Naive thymus-derived CD4-positive, alpha-beta T cell (primary cell): Measurements from ENCODE around the gene EHF. TPM values are rescaled to one million over a fixed set of nuclear protein-coding genes. Genes with fewer than 3 reads are reported as not detected.
A peak's percentile ranks its signal among the peaks of the same experiment; 100 is the strongest.

Source experiments
- ATAC-seq: fragments of 150-1000 bp; cut with Tn5 transposase; 2 replicates; pipeline ENCODE4 v1.10.0; 2021; ENCODE audit warnings: mild to moderate bottlenecking, moderate library complexity
- CTCF ChIA-PET: fragments of 350-600 bp; sonication (Branson Sonifier 250); formaldehyde crosslinking; loops from one replicate; lab custom pipeline; 2021; ENCODE audit warnings: antibody characterized with exemption; lab: Charles Lee
- POLR2A ChIA-PET: fragments of 350-600 bp; sonication (Branson Sonifier 250); formaldehyde crosslinking; loops from one replicate; lab custom pipeline; 2021; ENCODE audit warnings: antibody characterized with exemption, inconsistent platforms; lab: Charles Lee
- DNase-seq, 9 donors: peaks; one replicate each; pipeline versions ENCODE4 v3.0.0 to v3.0.0-alpha.2; 2020 to 2022; ENCODE audit warnings: mixed read lengths in 1 of 9
- H3K27ac ChIP-seq: one replicate; pipeline ENCODE4 v1.7.0; 2013; ENCODE audit warnings: mild to moderate bottlenecking, low read depth, low read length, moderate library complexity
- H3K27me3 ChIP-seq, 2 donors: one replicate each; pipeline ENCODE4 v1.7.0; 2013; ENCODE audit warnings: low read length in 2 of 2, mild to moderate bottlenecking in 2 of 2, moderate library complexity in 2 of 2; ENCODE audit not compliant: control insufficient read depth in 2 of 2, insufficient read depth in 2 of 2
- H3K36me3 ChIP-seq, 3 experiments: 1 replicate in 2 of 3; 2 replicates in 1 of 3; pipeline ENCODE4 v1.7.0; 2013; ENCODE audit warnings: low read length in 3 of 3, mild to moderate bottlenecking in 3 of 3, moderate library complexity in 1 of 3; ENCODE audit not compliant: insufficient read depth in 3 of 3, control insufficient read depth in 2 of 3
- H3K4me1 ChIP-seq, 2 donors: one replicate each; pipeline ENCODE4 v1.7.0; 2013; ENCODE audit warnings: low read length in 2 of 2, mild to moderate bottlenecking in 2 of 2, moderate library complexity in 1 of 2; ENCODE audit not compliant: control insufficient read depth in 2 of 2, insufficient read depth in 2 of 2
- H3K4me3 ChIP-seq: 2 replicates; pipeline ENCODE4 v1.7.0; 2013; ENCODE audit warnings: mild to moderate bottlenecking, low read length
- H3K9me3 ChIP-seq, 3 experiments: 1 replicate in 2 of 3; 2 replicates in 1 of 3; pipeline ENCODE4 v1.7.0; 2013; ENCODE audit warnings: low read length in 3 of 3; ENCODE audit not compliant: control insufficient read depth in 2 of 3
- H3K27ac Mint-ChIP-seq, 9 donors: one replicate each; pipeline ENCODE4 v1.8.0; 2020 to 2022; ENCODE audit warnings: mixed read lengths in 9 of 9, mild to moderate bottlenecking in 8 of 9, moderate library complexity in 5 of 9, inconsistent platforms in 2 of 9
- H3K27me3 Mint-ChIP-seq, 5 donors: one replicate each; pipeline ENCODE4 v1.8.0; 2021 to 2022; ENCODE audit warnings: mixed read lengths in 5 of 5, mild to moderate bottlenecking in 1 of 5
- H3K36me3 Mint-ChIP-seq, 5 donors: one replicate each; pipeline ENCODE4 v1.8.0; 2020 to 2022; ENCODE audit warnings: mixed read lengths in 5 of 5, mild to moderate bottlenecking in 3 of 5, inconsistent platforms in 1 of 5
- H3K4me1 Mint-ChIP-seq, 7 donors: one replicate each; pipeline ENCODE4 v1.8.0; 2020 to 2022; ENCODE audit warnings: mixed read lengths in 7 of 7, mild to moderate bottlenecking in 3 of 7, inconsistent platforms in 1 of 7
- H3K4me3 Mint-ChIP-seq, 10 donors: one replicate each; pipeline ENCODE4 v1.8.0; 2020 to 2022; ENCODE audit warnings: mild to moderate bottlenecking in 10 of 10, mixed read lengths in 10 of 10, moderate library complexity in 6 of 10, inconsistent platforms in 2 of 10
- H3K9me3 Mint-ChIP-seq, 11 donors: one replicate each; pipeline ENCODE4 v1.8.0; 2020 to 2022; ENCODE audit warnings: mixed read lengths in 11 of 11, mild to moderate bottlenecking in 4 of 11, inconsistent platforms in 1 of 11, moderate library complexity in 1 of 11
- intact Hi-C, 2 donors: fragments of 100-400 bp; cut with micrococcal nuclease; formaldehyde crosslinking; loops; one replicate each; pipeline ENCODE4 v1.15.1; 2023
- polyA plus RNA-seq, 2 donors: library from polyadenylated mRNA; unstranded; fragments of 300-500 nt; fragmentation: Illumina TruSeq; gene quantifications; one replicate each; pipeline ENCODE4 v1.2.3, GENCODE V29; 2021
- total RNA-seq, 6 experiments: library from RNA in 5 of 6; stranded (reverse) in 5 of 6; gene quantifications; 1 replicate in 5 of 6; 2 replicates in 1 of 6; pipeline ENCODE4 v1.2.3 and lab custom pipeline; 2021 to 2026

Gene EHF
- total and polyA plus RNA-seq, 7 experiments from 2014 or later = 0.20 TPM; not detected in 6

DNA sequence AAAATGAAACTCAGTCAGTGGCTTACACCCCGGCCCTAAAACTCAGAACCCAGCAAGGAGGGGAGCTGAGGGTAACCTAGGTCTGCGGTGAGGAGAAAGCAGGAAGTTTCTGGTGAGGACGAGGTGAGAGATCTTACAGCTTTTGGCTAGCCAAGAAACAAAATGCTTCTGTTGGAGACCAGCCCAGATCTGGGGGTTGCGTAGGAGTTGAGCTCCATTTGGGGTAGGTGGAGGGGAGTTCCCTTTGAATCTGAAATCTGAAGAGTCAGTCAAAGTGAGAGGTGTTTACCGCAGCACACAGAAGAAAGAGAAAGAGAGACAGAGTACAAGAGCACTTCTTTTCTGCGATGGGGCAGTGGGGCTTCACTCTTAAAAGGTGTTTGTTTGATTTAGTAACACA, 29.6 kb downstream of the EHF start:
- Histone ChIP-seq H3K4me3 (no peak overlapping the region), H3K36me3 (no peaks in the 10 kb centered on the region), H3K27me3 (no peaks in the 10 kb centered on the region), H3K27ac (peak overlapping the region; percentile 5), H3K4me1 (peaks cover 21 to 30% of the 10 kb centered on the region in 2 donors), H3K9me3 (no peaks in the 10 kb centered on the region)
- Mint-ChIP-seq H3K27me3 (peaks cover 0 to 76% (median 25%) of the 10 kb centered on the region in 5 donors), H3K4me3 (peak overlapping the region; percentile 56 to 92 (median 74)), H3K27ac (peak overlapping the region; percentile 62 to 94 (median 73)), H3K36me3 (no peaks in the 10 kb centered on the region), H3K9me3 (no peaks in the 10 kb centered on the region), H3K4me1 (peaks cover 13 to 46% (median 32%) of the 10 kb centered on the region in 7 donors)
- CTCF ChIA-PET = no interaction called here
- DNase-seq = peak; percentile 21 to 92 (median 83)
- intact Hi-C loops = loop anchor here (1.0 to 5.0 kb wide), 7 partner anchors 14 to 758 kb away; partner anchors contain the start of genes APIP (in 2 of the 2), PDHX (in 2 of the 2), CAT (in 1 of the 2) and LMO2 (in 1 of the 2)
- POLR2A ChIA-PET = interaction anchor here (0.7 to 1.7 kb wide), 3 partner anchors 16 to 1644 kb away, joined by 3 to 6 read pairs (median 3); no protein-coding TSS in a partner anchor
- ATAC-seq = peak; percentile 94

DNA sequence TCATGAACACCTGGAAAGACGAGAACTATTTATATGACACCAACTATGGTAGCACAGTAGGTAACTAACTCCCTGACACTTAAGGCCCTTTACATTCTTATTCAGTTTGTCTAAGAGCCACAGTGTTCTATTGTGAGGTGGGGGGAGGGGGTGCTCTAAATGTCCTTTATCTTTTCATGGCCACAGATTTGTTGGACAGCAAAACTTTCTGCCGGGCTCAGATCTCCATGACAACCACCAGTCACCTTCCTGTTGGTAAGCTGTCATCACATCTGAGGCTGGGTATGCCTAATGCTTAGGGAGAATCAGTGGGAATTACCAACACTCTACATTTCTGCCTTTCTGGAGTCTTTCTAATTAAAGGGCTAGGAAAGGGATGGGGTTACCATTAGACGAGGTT, 30.7 kb downstream of the EHF start:
- H3K27ac Mint-ChIP-seq = peak overlapping the region in 3 of 9 donors; percentile 13 to 51 (median 16)
- DNase-seq (no peak), ATAC-seq (no peak)
- no peak overlapping the region for H3K4me3 ChIP-seq
- peaks cover 3 to 74% (median 28%) of the 10 kb centered on the region in 5 donors for H3K27me3 Mint-ChIP-seq
- H3K36me3 Mint-ChIP-seq = peaks cover 0 to 3% (median 0%) of the 10 kb centered on the region in 5 donors
- H3K36me3 ChIP-seq = no peaks in the 10 kb centered on the region
- ChIA-PET POLR2A (no interaction called here), CTCF (no interaction called here)
- no peaks in the 10 kb centered on the region for H3K9me3 ChIP-seq
- peaks cover 21 to 30% of the 10 kb centered on the region in 2 donors for H3K4me1 ChIP-seq
- intact Hi-C loops = loop anchor here (2.0 to 5.0 kb wide), 6 partner anchors 13 to 759 kb away; partner anchors contain the start of genes APIP (in 1 of the 2), CAT (in 1 of the 2), LMO2 (in 1 of the 2) and PDHX (in 1 of the 2)
- peaks cover 0 to 4% (median 0%) of the 10 kb centered on the region in 11 donors for H3K9me3 Mint-ChIP-seq
- no peak overlapping the region for H3K27ac ChIP-seq
- H3K27me3 ChIP-seq = no peaks in the 10 kb centered on the region
- peak overlapping the region in 7 of 10 donors; percentile 7 to 92 (median 27) for H3K4me3 Mint-ChIP-seq
- peaks cover 13 to 46% (median 32%) of the 10 kb centered on the region in 7 donors for H3K4me1 Mint-ChIP-seq

DNA sequence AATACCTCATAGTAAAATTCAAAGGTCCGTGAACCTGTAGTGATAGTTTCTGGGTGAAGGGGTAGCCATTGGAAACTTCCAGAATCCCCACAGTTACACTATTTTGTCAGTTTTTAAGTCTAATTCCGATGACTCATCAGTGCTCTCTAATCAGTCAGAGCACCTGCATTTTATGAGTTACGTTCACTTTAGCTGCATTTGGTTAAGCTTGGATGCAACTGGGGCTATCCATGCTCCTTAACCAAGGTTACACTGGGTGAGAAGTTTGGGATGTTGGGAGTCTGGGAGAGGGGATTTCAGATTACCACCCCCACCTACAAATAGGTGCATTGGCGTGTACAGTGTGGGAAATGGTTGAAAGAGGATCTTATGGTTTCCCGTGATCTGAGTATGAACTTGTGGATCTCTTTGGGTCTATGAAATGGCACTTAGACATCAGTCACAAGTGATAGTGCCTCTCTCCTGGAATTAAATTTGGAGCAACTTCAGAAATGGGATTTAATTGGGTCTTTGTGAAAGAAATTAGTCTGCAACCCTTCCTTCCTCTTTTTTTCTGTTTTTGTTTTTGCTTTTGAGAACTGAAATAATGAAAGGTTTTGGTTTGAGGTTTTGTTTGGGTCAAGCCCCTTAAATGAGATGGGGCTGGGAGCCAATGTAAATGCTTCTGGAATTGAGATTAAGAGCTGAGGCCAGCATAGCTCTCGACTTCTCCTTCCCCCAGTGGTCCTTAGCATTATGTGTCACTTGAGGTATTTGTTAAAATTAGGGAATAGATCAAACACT, 31.5 kb downstream of the EHF start:
- H3K9me3 Mint-ChIP-seq = peaks cover 0 to 5% (median 0%) of the 10 kb centered on the region in 11 donors
- CTCF ChIA-PET = no interaction called here
- Histone ChIP-seq H3K9me3 (no peaks in the 10 kb centered on the region), H3K27me3 (no peaks in the 10 kb centered on the region), H3K27ac (no peak overlapping the region), H3K36me3 (no peaks in the 10 kb centered on the region), H3K4me1 (peaks cover 21 to 30% of the 10 kb centered on the region in 2 donors), H3K4me3 (no peak overlapping the region)
- POLR2A ChIA-PET = no interaction called here
- H3K27me3 Mint-ChIP-seq = peaks cover 12 to 73% (median 29%) of the 10 kb centered on the region in 5 donors
- peaks cover 0 to 4% (median 0%) of the 10 kb centered on the region in 5 donors for H3K36me3 Mint-ChIP-seq
- peaks cover 13 to 46% (median 32%) of the 10 kb centered on the region in 7 donors for H3K4me1 Mint-ChIP-seq
- no peak overlapping the region for H3K4me3 Mint-ChIP-seq
- intact Hi-C loops = loop anchor here (5.0 kb wide), 3 partner anchors 215 to 760 kb away; partner anchors contain the start of genes CAT (in 1 of the 2) and LMO2 (in 1 of the 2)
- H3K27ac Mint-ChIP-seq = peak overlapping the region in 2 of 9 donors; percentile 15 to 35
- ATAC-seq (no peak), DNase-seq (no peak)

DNA sequence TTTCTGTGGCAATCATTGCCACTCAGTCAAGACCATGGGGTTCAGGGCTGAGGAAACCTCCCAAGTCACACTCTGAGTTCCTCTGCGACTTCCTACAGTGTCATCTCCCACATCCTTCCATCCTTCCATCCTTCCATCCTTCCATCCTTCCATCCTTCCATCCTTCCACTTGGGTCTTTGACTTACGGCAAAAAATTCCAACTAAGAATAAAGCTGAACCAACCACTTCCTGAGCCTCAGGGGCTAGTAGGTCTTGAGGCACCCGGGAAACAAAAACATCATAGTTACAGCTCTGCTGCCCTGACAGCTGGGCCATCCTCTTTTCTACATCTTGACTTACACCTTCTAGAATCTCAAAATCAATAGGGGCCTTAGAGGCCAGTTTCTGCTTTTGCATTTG, 32.1 kb downstream of the EHF start:
- Histone ChIP-seq H3K27ac (no peak overlapping the region), H3K36me3 (no peaks in the 10 kb centered on the region), H3K4me3 (no peak overlapping the region), H3K27me3 (no peaks in the 10 kb centered on the region), H3K9me3 (no peaks in the 10 kb centered on the region), H3K4me1 (peaks cover 21 to 30% of the 10 kb centered on the region in 2 donors)
- ChIA-PET CTCF (no interaction called here), POLR2A (no interaction called here)
- Mint-ChIP-seq H3K27ac (no peak overlapping the region), H3K4me3 (peak overlapping the region in 1 of 10 donors; percentile 37), H3K36me3 (peaks cover 0 to 4% (median 0%) of the 10 kb centered on the region in 5 donors), H3K4me1 (peaks cover 13 to 46% (median 32%) of the 10 kb centered on the region in 7 donors), H3K9me3 (peaks cover 0 to 5% (median 0%) of the 10 kb centered on the region in 11 donors), H3K27me3 (peaks cover 12 to 67% (median 31%) of the 10 kb centered on the region in 5 donors)
- ATAC-seq = no peak
- no peak for DNase-seq
- intact Hi-C loops = loop anchor here (5.0 kb wide), 3 partner anchors 216 to 761 kb away; partner anchors contain the start of genes CAT (in 1 of the 2) and LMO2 (in 1 of the 2)

DNA sequence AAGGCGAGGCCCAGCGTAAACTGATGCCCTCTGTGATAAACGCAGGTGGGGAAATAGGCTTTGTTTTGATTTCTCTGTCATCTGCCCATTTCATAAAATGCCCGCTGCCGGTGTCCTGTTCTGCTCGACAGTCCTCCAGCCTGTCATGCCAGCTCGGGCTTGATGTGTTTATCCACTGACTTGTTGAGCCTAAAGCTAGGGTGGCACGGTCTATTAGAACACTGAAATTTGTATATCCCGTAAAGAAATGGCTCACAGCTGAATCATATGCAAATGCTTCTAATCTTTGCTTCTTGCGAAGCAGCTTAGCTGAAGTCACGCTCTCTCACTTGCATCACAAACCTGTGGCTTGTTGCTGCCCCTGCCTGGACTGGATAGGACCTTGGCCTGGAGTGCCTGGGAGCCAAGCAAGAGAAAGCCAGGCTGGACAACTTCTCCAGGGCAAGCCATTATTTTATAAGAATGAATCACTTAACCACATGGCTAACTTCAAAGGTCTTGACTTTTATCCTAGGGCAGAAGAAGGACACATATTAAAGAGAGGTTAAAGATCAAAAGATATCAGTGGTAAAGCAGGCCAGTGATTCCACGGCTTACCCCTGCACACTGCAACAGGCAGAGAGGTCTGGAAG, 33.1 kb downstream of the EHF start:
- no peak overlapping the region for H3K4me3 Mint-ChIP-seq
- ChIA-PET POLR2A (no interaction called here), CTCF (no interaction called here)
- Histone ChIP-seq H3K27ac (no peak overlapping the region), H3K9me3 (no peaks in the 10 kb centered on the region), H3K4me3 (no peak overlapping the region), H3K36me3 (no peaks in the 10 kb centered on the region), H3K27me3 (no peaks in the 10 kb centered on the region), H3K4me1 (peaks cover 21 to 30% of the 10 kb centered on the region in 2 donors)
- peaks cover 13 to 44% (median 32%) of the 10 kb centered on the region in 7 donors for H3K4me1 Mint-ChIP-seq
- peaks cover 0 to 5% (median 0%) of the 10 kb centered on the region in 11 donors for H3K9me3 Mint-ChIP-seq
- intact Hi-C loops = loop anchor here (5.0 kb wide), 3 partner anchors 217 to 762 kb away; partner anchors contain the start of genes CAT (in 1 of the 2) and LMO2 (in 1 of the 2)
- ATAC-seq (peak; percentile 26), DNase-seq (no peak)
- peaks cover 0 to 4% (median 0%) of the 10 kb centered on the region in 5 donors for H3K36me3 Mint-ChIP-seq
- peak overlapping the region in 1 of 9 donors; percentile 29 for H3K27ac Mint-ChIP-seq
- H3K27me3 Mint-ChIP-seq = peaks cover 13 to 67% (median 40%) of the 10 kb centered on the region in 5 donors
